ENCODE measurements around the gene PRR35. TPM values are rescaled to one million over a fixed set of nuclear protein-coding genes. Genes with fewer than 3 reads are reported as not detected.

PRR35 gene
- total and polyA plus RNA-seq, 4 donors = not detected

DNA sequence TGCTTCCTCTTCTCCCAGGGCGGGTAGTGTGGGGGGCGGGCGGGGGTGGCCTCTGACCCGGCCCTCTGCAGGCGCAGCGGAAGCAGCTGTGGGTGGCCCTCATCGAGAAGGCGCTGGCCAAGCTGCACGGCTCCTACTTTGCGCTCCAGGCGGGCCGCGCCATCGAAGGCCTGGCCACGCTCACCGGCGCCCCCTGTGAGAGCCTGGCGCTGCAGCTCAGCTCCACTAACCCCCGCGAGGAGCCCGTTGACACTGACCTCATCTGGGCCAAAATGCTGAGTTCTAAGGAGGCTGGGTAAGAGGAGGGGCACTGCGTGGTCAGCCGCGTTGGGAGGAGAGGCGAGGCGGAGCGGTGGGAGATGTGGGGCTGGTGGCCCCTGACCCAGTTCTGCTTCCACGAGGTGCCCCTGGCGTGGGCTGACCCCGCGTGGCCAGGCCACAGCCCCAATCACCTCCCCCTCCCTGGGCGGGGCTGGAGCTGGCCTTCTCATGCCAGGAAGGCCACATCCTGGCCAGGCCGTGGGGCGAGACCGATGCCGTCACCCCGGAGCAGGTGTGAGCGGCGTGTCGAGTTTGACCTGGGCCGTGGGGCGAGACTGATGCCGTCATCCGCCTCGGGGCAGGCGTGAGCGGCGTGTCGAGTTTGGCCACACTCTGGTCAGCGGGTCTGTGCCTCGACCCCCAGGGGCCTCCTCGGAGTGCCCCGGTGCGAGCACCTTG lies 10.5 kb upstream of the PRR35 start:
- TF ChIP-seq EGR1 (IDR thresholded peaks at IDR 0.05; ENCODE audit: low read depth in 2 of 2) (no peak), RAD21 (IDR thresholded peaks at IDR 0.05) (no peak), GABPA (IDR thresholded peaks at IDR 0.05 in 1 of 2, conservative IDR thresholded peaks at IDR 0.05 in 1 of 2) (no peak), NR2F2 (IDR thresholded peaks at IDR 0.05) (no peak), FOXA1 (IDR thresholded peaks at IDR 0.05) (no peak), RXRA (IDR thresholded peaks at IDR 0.05) (no peak), SP1 (IDR thresholded peaks at IDR 0.05) (no peak), FOXA2 (IDR thresholded peaks at IDR 0.05) (no peak), JUND (IDR thresholded peaks at IDR 0.05) (no peak)
- TF ChIP-seq, protein P1, sequence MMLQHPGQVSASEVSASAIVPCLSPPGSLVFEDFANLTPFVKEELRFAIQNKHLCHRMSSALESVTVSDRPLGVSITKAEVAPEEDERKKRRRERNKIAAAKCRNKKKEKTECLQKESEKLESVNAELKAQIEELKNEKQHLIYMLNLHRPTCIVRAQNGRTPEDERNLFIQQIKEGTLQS (IDR thresholded peaks at IDR 0.05) = no peak
- TF ChIP-seq, protein P2, sequence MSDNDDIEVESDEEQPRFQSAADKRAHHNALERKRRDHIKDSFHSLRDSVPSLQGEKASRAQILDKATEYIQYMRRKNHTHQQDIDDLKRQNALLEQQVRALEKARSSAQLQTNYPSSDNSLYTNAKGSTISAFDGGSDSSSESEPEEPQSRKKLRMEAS (IDR thresholded peaks at IDR 0.05) = no peak
- TF ChIP-seq, protein P3, sequence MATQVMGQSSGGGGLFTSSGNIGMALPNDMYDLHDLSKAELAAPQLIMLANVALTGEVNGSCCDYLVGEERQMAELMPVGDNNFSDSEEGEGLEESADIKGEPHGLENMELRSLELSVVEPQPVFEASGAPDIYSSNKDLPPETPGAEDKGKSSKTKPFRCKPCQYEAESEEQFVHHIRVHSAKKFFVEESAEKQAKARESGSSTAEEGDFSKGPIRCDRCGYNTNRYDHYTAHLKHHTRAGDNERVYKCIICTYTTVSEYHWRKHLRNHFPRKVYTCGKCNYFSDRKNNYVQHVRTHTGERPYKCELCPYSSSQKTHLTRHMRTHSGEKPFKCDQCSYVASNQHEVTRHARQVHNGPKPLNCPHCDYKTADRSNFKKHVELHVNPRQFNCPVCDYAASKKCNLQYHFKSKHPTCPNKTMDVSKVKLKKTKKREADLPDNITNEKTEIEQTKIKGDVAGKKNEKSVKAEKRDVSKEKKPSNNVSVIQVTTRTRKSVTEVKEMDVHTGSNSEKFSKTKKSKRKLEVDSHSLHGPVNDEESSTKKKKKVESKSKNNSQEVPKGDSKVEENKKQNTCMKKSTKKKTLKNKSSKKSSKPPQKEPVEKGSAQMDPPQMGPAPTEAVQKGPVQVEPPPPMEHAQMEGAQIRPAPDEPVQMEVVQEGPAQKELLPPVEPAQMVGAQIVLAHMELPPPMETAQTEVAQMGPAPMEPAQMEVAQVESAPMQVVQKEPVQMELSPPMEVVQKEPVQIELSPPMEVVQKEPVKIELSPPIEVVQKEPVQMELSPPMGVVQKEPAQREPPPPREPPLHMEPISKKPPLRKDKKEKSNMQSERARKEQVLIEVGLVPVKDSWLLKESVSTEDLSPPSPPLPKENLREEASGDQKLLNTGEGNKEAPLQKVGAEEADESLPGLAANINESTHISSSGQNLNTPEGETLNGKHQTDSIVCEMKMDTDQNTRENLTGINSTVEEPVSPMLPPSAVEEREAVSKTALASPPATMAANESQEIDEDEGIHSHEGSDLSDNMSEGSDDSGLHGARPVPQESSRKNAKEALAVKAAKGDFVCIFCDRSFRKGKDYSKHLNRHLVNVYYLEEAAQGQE (IDR thresholded peaks at IDR 0.05) = no peak
- TF ChIP-seq, protein P4, sequence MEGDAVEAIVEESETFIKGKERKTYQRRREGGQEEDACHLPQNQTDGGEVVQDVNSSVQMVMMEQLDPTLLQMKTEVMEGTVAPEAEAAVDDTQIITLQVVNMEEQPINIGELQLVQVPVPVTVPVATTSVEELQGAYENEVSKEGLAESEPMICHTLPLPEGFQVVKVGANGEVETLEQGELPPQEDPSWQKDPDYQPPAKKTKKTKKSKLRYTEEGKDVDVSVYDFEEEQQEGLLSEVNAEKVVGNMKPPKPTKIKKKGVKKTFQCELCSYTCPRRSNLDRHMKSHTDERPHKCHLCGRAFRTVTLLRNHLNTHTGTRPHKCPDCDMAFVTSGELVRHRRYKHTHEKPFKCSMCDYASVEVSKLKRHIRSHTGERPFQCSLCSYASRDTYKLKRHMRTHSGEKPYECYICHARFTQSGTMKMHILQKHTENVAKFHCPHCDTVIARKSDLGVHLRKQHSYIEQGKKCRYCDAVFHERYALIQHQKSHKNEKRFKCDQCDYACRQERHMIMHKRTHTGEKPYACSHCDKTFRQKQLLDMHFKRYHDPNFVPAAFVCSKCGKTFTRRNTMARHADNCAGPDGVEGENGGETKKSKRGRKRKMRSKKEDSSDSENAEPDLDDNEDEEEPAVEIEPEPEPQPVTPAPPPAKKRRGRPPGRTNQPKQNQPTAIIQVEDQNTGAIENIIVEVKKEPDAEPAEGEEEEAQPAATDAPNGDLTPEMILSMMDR (IDR thresholded peaks at IDR 0.05; ENCODE audit: low read depth, low read length, missing input control) = no peak
- TF ChIP-seq, protein P5, sequence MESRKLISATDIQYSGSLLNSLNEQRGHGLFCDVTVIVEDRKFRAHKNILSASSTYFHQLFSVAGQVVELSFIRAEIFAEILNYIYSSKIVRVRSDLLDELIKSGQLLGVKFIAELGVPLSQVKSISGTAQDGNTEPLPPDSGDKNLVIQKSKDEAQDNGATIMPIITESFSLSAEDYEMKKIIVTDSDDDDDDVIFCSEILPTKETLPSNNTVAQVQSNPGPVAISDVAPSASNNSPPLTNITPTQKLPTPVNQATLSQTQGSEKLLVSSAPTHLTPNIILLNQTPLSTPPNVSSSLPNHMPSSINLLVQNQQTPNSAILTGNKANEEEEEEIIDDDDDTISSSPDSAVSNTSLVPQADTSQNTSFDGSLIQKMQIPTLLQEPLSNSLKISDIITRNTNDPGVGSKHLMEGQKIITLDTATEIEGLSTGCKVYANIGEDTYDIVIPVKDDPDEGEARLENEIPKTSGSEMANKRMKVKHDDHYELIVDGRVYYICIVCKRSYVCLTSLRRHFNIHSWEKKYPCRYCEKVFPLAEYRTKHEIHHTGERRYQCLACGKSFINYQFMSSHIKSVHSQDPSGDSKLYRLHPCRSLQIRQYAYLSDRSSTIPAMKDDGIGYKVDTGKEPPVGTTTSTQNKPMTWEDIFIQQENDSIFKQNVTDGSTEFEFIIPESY (IDR thresholded peaks at IDR 0.05) = no peak
- no peaks in the 10 kb centered on the region for H3K9me3 ChIP-seq (ENCODE audit: control insufficient read depth in 4 of 4, low read length in 3 of 4)

DNA sequence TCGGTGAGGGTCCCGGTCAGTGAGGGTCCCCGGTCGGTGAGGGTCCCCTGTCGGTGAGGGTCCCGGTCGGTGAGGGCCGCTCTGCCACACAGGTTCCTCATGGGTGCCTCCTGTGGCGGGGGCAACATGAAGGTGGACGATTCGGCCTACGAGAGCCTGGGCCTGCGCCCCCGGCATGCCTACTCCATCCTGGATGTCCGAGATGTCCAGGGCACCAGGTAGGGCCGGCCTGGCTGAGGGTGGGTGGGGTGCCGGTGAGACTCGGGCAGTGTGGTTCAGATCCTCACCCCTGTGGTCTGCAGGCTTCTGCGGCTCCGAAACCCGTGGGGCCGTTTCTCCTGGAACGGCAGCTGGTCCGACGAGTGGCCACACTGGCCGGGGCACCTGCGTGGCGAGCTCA lies 9.0 kb upstream of the PRR35 start:
- Histone ChIP-seq H3K36me3 (ENCODE audit: control insufficient read depth in 4 of 4, insufficient read depth in 3 of 4, low read depth in 1 of 4, low read length in 3 of 4) (peaks cover 0 to 24% (median 12%) of the 10 kb centered on the region in 4 donors), H3K9ac (ENCODE audit: low read depth in 1 of 2, low read length in 2 of 2) (no peak overlapping the region), H3K4me1 (ENCODE audit: control insufficient read depth in 4 of 4, insufficient read depth in 4 of 4, low read length in 3 of 4) (peaks cover 0 to 2% (median under 1%) of the 10 kb centered on the region in 4 donors), H3K4me3 (ENCODE audit: low read depth in 1 of 3, low read length in 3 of 3) (no peak overlapping the region), H3K27me3 (ENCODE audit: control insufficient read depth in 4 of 4, insufficient read depth in 4 of 4, low read length in 3 of 4) (no peaks in the 10 kb centered on the region), H3K27ac (ENCODE audit: low read depth in 1 of 2, low read length in 2 of 2) (no peak overlapping the region), H3K9me3 (ENCODE audit: control insufficient read depth in 4 of 4, low read length in 3 of 4) (no peaks in the 10 kb centered on the region)
- DNase-seq (ENCODE audit: low spot score) = no peak
- 97% methylated on average over 28 of the region's 28 CpGs for WGBS
- TF ChIP-seq, protein P1 (IDR thresholded peaks at IDR 0.05) = no peak
- no peak for TF ChIP-seq FOXA1 (IDR thresholded peaks at IDR 0.05)
- no peak for TF ChIP-seq FOXA2 (IDR thresholded peaks at IDR 0.05)

More for the DNA sequence above, 10.5 kb upstream of the PRR35 start:
- Histone ChIP-seq H3K4me1 (ENCODE audit: control insufficient read depth in 4 of 4, insufficient read depth in 4 of 4, low read length in 3 of 4) (peaks cover 0 to 14% (median 9%) of the 10 kb centered on the region in 4 donors), H3K27ac (ENCODE audit: low read depth in 1 of 2, low read length in 2 of 2) (no peak overlapping the region), H3K27me3 (ENCODE audit: control insufficient read depth in 4 of 4, insufficient read depth in 4 of 4, low read length in 3 of 4) (no peaks in the 10 kb centered on the region), H3K36me3 (ENCODE audit: control insufficient read depth in 4 of 4, insufficient read depth in 3 of 4, low read depth in 1 of 4, low read length in 3 of 4) (peaks cover 0 to 24% (median 12%) of the 10 kb centered on the region in 4 donors), H3K4me3 (ENCODE audit: low read depth in 1 of 3, low read length in 3 of 3) (no peak overlapping the region), H3K9ac (ENCODE audit: low read depth in 1 of 2, low read length in 2 of 2) (no peak overlapping the region)
- no peak for DNase-seq (ENCODE audit: low spot score)
- WGBS = 96% methylated on average over 54 of the region's 54 CpGs
